CD4-positive, alpha-beta T cell treated with Interleukin-4 for 1 hour (primary cell): ENCODE measurements around the gene RIPPLY1.
"Not testable (repeated sequence)": the region's sequence is repeated elsewhere in the genome, so short reads cannot be mapped to it uniquely, and the experiment has no call there.

ENCODE experiments used
- DNase-seq, 2 donors: peaks; one replicate each; pipeline ENCODE4 v3.0.0-alpha.2; 2020 to 2022

Gene RIPPLY1

DNA sequence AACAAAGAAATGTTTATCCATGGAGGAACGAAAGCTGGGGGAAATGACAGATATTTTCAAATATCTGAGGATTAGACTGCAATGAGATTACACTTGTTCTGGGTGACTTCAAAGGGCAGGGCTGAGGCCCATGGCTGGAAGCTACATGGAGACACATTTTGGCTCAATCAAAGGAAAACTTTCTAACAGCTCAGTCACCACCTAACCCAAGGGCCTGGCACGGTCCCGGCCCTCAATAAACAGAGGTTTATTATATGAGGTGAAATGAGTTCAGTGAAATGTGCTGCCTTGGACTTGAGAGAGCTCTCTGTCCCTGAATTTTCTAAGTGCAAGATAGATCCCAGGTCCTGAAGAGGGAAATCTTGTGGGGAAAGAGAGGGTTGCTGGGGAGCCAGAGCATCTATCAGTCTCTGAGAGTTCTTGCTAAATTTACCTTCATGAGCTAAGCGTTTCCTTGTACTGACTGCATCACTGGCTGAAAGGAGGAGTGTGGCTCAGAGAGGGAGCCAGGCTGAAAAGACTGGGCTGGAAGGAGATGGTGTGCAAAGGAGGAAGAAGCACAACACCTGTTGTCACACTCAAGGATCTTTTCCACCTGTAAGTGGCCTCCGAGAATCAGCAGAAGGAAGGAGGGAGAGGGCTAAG lies 2.0 kb upstream of the RIPPLY1 start:
- no peak for DNase-seq

DNA sequence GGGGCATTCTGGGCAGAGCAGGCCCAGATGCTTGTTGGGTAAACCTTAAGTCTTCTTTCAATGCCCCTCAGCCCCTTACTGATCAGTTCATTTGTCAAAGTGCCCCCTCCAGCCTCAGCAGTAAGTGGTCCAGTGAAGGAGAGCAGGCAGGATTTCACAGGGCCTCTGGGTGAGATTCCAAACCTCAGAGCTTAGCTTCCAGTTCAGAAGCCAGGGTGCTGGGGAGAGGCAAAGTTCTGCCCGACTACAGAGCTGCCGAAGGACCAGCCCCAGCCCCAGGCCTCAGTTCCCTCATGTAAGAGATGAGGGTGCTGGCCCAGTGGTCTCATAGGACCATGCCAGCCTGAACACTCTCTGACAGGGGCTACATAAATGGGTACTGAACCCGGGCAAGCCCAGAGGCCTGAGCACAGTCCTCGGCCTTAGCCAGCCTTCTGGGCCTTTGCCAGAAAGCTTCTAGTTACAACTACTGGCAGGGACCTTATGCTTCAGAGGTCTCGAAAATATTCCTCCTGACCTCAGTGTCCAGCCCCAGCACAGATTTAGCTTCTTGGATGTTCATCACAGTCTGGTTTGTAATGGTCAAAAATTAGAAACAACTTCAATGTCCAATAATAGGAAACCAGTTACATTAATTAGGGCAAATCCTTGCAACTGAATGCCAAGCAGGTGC lies 851 bp upstream of the RIPPLY1 start:
- DNase-seq = no peak

GRCh38 chrX:106902684-106903083 lies 457 bp downstream of the RIPPLY1 start:
- no peak for DNase-seq

- DNase-seq = no peak
Measured at GRCh38 chrX:106901781-106902219, 1.3 kb downstream of the RIPPLY1 start.

DNA sequence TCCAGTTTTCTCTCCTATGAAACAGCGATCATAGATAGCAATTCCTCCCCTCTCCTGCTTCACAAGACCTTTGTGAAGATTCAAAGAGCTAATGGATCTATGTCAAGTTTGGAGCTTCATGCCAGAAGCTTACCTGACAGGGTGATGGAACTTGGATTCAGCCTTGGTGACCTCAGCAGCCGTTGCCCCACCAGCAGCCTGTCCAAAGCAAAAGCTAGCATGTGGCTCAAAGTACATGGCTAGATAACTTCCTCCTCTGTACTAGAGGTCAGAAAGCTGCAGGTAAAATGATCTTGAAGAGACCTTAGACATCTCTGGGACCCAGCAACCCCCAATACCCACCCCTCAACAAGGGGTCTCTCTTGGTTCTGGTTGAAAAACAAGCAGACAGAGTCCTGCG lies 1.8 kb downstream of the RIPPLY1 start:
- DNase-seq = no peak

DNA sequence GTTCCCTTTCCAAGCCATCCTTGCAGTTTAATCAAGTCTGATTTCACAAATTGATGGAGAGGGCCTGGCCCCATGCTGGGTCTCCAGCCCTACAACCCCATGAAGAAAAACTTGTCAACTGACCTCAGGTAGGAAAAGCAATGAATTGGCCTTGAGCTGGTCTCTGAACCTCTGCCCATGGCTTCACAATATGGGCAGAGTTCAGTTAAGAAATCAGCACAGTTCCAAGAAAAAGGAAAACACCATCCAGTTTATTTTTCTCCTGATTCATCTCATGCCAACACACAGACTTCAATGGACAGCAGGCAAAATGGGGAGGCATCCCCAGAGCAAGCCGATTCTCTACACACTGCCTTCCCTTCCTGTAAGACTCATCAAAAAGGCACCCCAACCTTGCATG lies 3.3 kb downstream of the RIPPLY1 start:
- DNase-seq = no peak

GRCh38 chrX:106899276-106899675 lies 3.9 kb downstream of the RIPPLY1 start:
- no peak for DNase-seq

DNA sequence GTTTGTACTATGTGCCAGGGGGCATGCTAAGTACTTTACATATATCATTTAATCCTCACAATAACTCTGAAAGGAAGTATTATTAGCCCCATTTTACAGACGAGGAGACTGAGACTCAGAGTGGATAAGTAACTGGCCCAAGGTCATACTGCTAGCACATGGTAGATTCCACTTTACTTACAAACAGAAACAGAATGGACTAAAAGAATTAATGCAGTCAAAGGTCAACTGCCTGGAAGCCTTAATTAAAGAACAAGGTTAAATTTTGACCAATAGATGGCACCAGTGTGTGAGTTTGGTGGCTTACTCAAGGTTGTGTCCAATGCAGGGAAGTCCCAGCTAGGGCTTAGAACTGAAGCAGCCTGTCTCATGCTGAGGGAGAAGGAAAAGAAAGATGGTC lies 4.7 kb downstream of the RIPPLY1 start:
- DNase-seq = peak in 1 of 2 donors; percentile 51

- no peak for DNase-seq
Measured at GRCh38 chrX:106897259-106897658, 5.9 kb downstream of the RIPPLY1 start.

DNA sequence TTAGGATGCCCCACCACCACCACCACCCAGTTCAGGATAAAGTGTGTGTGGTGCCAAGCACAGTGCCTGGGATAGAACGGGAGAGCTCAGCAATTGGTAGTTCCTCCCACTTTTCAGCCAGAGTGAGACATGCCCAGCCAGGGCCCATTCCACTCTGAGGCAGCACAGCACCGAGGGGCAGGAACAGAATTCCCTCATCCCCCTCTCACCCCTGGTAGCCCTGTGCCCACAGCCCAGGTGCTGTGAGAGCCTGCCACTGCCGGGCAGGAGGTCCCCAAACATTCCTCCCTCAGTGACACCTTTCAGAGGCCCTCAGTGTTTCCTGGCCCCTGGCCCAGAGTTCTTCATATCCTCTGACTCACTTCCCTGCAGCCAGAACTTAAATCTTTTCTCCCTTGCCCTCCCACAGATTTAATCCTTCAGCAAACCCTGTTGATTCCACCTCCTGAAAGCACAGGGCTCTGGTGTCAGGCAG lies 8.1 kb downstream of the RIPPLY1 start:
- no peak for DNase-seq

- DNase-seq = peak; percentile 41 to 43
Measured at GRCh38 chrX:106894392-106894909, 8.7 kb downstream of the RIPPLY1 start.

- no peak for DNase-seq
Measured at GRCh38 chrX:106891762-106892460, 11.2 kb downstream of the RIPPLY1 start.

- DNase-seq = no peak
Measured at GRCh38 chrX:106889468-106889867, 13.7 kb downstream of the RIPPLY1 start.

DNA sequence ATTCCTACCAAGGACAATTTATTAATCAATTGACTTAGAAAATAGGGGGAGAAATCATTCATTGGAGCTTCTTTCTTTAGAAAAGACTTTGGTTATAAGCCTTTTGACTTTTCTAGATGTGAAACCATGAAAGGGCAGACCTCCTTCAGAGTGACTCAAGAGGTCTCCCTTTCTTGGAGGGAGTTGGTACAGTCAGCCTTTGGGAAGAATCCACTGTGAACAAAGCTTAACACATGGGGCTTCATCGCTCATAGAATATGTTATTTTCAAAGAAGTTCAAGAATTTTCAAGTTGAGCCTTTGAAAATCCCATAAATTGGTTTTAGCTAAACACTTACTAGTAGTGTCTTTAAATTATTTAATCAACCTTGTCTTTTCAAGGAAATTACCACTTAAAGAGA lies 28.0 kb downstream of the RIPPLY1 start:
- DNase-seq = no peak

DNA sequence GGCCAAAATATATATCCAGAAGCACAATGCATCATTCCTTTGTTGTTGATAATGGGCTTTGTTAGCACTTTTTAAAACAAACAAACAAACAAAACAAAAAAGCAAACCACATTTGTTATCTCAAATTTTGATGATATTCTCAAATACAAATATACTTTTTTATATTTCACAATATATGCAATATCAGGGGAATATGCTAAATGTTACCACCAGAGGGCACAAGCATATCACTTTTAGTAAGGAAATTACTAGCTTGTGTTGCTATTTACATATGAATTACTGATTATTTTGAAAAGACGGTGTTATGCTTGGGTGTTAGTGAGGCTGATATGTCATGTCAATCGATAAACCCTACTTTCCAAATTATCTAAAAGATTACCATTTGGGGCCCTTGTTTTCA lies 29.1 kb downstream of the RIPPLY1 start:
- peak in 1 of 2 donors; percentile 7 for DNase-seq

GRCh38 chrX:106872796-106873195 lies 30.3 kb downstream of the RIPPLY1 start:
- not testable (repeated sequence) for DNase-seq

DNA sequence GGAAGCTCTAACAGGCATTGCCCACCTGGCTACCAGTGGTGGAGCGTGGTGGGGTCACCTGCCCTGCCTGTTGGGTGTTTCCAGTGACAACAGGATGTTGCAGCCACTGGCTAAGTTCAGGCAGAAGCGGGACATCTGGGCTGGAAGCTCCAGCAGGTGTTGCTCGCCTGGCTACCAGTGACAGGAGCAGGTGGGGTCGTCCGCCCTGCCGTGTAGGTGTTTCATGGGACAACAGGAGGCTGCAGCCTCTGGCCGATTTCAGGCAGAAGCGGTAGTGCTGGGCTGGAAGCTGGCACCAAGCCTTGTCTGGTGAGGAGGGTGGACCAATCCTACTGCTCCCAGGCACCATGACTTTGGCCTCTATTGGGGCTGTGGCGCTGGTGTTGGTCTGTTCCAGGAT lies 39.4 kb downstream of the RIPPLY1 start:
- no peak for DNase-seq

DNA sequence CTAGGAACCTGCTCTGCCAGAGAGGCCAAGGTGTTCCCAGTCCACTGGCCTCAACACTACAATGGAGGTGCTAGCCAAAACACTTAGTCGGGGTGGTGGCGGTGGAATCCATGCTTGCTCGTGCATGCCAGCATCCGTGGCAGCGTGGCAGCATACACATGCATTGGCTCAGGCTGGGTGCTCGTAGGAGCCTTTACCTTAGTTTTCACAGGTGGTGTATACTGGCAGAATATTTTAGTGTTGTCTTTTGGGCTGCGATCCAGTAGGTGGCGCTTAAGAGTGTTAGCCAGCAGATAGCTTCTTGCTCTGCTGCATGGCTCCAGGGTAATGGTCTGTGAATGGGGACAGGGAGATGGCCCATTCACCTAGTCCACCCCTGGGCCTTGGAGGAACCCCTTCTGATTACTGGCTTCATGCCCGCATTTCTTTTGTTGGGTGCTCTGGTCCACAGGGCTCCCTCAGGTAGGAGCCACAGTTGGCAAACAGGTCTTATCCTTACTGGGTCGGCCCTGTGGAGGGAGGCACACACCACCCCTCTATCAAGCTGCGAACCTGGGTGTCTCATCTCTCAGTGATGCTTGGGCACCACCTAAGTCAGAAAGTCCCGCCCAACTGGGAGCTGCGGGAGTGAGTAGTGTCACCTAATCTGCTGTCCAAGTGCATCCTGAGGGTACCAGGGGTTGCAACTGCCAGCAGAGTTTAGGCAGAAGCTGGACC lies 40.0 kb downstream of the RIPPLY1 start:
- no peak for DNase-seq
